Lung (tissue), 12 donors: ENCODE results near the gene DAB1. TPM values are rescaled to one million over a fixed set of nuclear protein-coding genes. Genes with fewer than 3 reads are reported as not detected.

Source experiments
- ATAC-seq: fragments of 200-7000 bp; cut with Tn5 transposase; one replicate; pipeline ENCODE4 v1.9.1; 2020; ENCODE audit warnings: moderate number of reproducible peaks; ENCODE audit not compliant: insufficient read depth, low FRiP score
- DNase-seq, 3 donors: peaks; one replicate each; pipeline ENCODE4 v3.0.0-alpha.2; 2013 to 2017
- H3K27ac ChIP-seq, 2 donors: one replicate each; pipeline ENCODE4 v1.5.1; 2013; ENCODE audit warnings: mild to moderate bottlenecking in 2 of 2, moderate library complexity in 2 of 2, control low read depth in 1 of 2, inconsistent platforms in 1 of 2, low read depth in 1 of 2, low read length in 1 of 2
- H3K27me3 ChIP-seq, 3 donors: one replicate each; pipeline ENCODE4 v1.5.1; 2013; ENCODE audit warnings: low read length in 2 of 3; ENCODE audit not compliant: control insufficient read depth in 3 of 3, insufficient read depth in 3 of 3
- H3K36me3 ChIP-seq, 4 donors: one replicate each; pipeline ENCODE4 v1.5.1; 2013; ENCODE audit warnings: low read length in 4 of 4, mild to moderate bottlenecking in 1 of 4, moderate library complexity in 1 of 4; ENCODE audit not compliant: control insufficient read depth in 4 of 4, insufficient read depth in 4 of 4
- H3K4me1 ChIP-seq, 5 donors: one replicate each; pipeline ENCODE4 v1.5.1; 2013; ENCODE audit warnings: low read length in 5 of 5, mild to moderate bottlenecking in 2 of 5, moderate library complexity in 1 of 5; ENCODE audit not compliant: control insufficient read depth in 5 of 5, insufficient read depth in 5 of 5
- H3K4me3 ChIP-seq: one replicate; pipeline ENCODE4 v1.5.1; 2013; ENCODE audit warnings: mild to moderate bottlenecking, control low read depth, moderate library complexity
- H3K9ac ChIP-seq, 2 donors: one replicate each; pipeline ENCODE4 v1.5.1; 2013; ENCODE audit warnings: low read length in 2 of 2, control low read depth in 1 of 2; ENCODE audit not compliant: insufficient read depth in 1 of 2
- H3K9me3 ChIP-seq, 4 donors: one replicate each; pipeline ENCODE4 v1.5.1; 2013; ENCODE audit warnings: low read length in 3 of 4, mild to moderate bottlenecking in 1 of 4, moderate library complexity in 1 of 4; ENCODE audit not compliant: control insufficient read depth in 4 of 4, insufficient read depth in 3 of 4
- CTCF ChIP-seq: IDR thresholded peaks from 2 replicates; pipeline ENCODE4 v1.5.1; 2012; ENCODE audit warnings: mild to moderate bottlenecking; ENCODE audit errors: control extremely low read depth, extremely low read depth
- WGBS, 2 donors: extraction: QIAGEN DNeasy Blood & Tissue Kit; methylation state at CpG; one replicate each; pipeline ENCODE4 v1.1.7; 2013; 5-methylcytosine and 5-hydroxymethylcytosine counted together
- polyA plus RNA-seq, 2 donors: library from polyadenylated mRNA; stranded (reverse); fragments of 200-250 nt; gene quantifications; one replicate each; pipeline ENCODE4 v1.2.1, GENCODE V29; 2013
- total RNA-seq, 2 donors: library from RNA; depleted of rRNA in 1 of 2; stranded (reverse); fragments of >200 nt in 1 of 2; gene quantifications; one replicate each; pipeline ENCODE4 v1.2.1, GENCODE V29; 2014 to 2021
- donor health status: control.
- donor health status: control.
- donor health status: Bipolar disorder and iron deficiency.
- donor health status: healthy.
- donor health status: DM: yes; HTN: yes; CAD: no.

The DAB1 gene
- total and polyA plus RNA-seq, 4 donors, result 0.06 to 0.77 (median 0.10) TPM

- TF ChIP-seq CTCF, result no peak
- Histone ChIP-seq H3K36me3 (no peaks in the 10 kb centered on the region), H3K9me3 (no peaks in the 10 kb centered on the region), H3K9ac (no peak overlapping the region), H3K27ac (no peak overlapping the region), H3K4me3 (no peak overlapping the region), H3K27me3 (no peaks in the 10 kb centered on the region), H3K4me1 (no peaks in the 10 kb centered on the region)
- no peak for ATAC-seq
- 62 to 64% methylated on average over 2 of the region's 2 CpGs for WGBS, 2 donors
- DNase-seq, result peak in 1 of 3 donors; percentile 30
These were observed 224.9 kb downstream of the DAB1 start for GRCh38 chr1:57198912-57199311.

- no peak overlapping the region for H3K27ac ChIP-seq
- no peaks in the 10 kb centered on the region for H3K9me3 ChIP-seq
- no peaks in the 10 kb centered on the region for H3K4me1 ChIP-seq
- H3K4me3 ChIP-seq, result no peak overlapping the region
- WGBS, 2 donors, result 89 to 90% methylated on average over 1 of the region's 1 CpG
- DNase-seq (no peak), ATAC-seq (no peak)
- no peaks in the 10 kb centered on the region for H3K27me3 ChIP-seq
- no peak overlapping the region for H3K9ac ChIP-seq
- no peak for TF ChIP-seq CTCF
- H3K36me3 ChIP-seq, result no peaks in the 10 kb centered on the region
These were observed 228.4 kb downstream of the DAB1 start for GRCh38 chr1:57195436-57195941.

- H3K27me3 ChIP-seq, result no peaks in the 10 kb centered on the region
- H3K36me3 ChIP-seq, result no peaks in the 10 kb centered on the region
- DNase-seq, result no peak
- no peak overlapping the region for H3K4me3 ChIP-seq
- no peak for ATAC-seq
- no peak for TF ChIP-seq CTCF
- 86 to 95% methylated on average over 2 of the region's 2 CpGs for WGBS, 2 donors
- H3K9ac ChIP-seq, result no peak overlapping the region
- H3K4me1 ChIP-seq, result no peaks in the 10 kb centered on the region
- no peaks in the 10 kb centered on the region for H3K9me3 ChIP-seq
- H3K27ac ChIP-seq, result no peak overlapping the region
These were observed 231.6 kb downstream of the DAB1 start for GRCh38 chr1:57192222-57192621.

GRCh38 chr1:57190898-57191297 lies 233.0 kb downstream of the DAB1 start:
- no peak for TF ChIP-seq CTCF
- no peak overlapping the region for H3K9ac ChIP-seq
- no peaks in the 10 kb centered on the region for H3K9me3 ChIP-seq
- no peak overlapping the region for H3K4me3 ChIP-seq
- WGBS, 2 donors, result 86 to 94% methylated on average over 2 of the region's 2 CpGs
- ATAC-seq (no peak), DNase-seq (no peak)
- H3K27me3 ChIP-seq, result no peaks in the 10 kb centered on the region
- no peak overlapping the region for H3K27ac ChIP-seq
- H3K4me1 ChIP-seq, result no peaks in the 10 kb centered on the region
- H3K36me3 ChIP-seq, result no peaks in the 10 kb centered on the region
